ENCODE data around the gene MAMDC4. TPM values are rescaled to one million over a fixed set of nuclear protein-coding genes. Genes with fewer than 3 reads are reported as not detected.
A peak's percentile ranks its signal among the peaks of the same experiment; 100 is the strongest.
"Not testable (repeated sequence)": the region's sequence is repeated elsewhere in the genome, so short reads cannot be mapped to it uniquely, and the experiment has no call there.

MAMDC4 gene
- total RNA-seq, 2 donors from 2014 or later, result 19.1 to 20.1 TPM

DNA sequence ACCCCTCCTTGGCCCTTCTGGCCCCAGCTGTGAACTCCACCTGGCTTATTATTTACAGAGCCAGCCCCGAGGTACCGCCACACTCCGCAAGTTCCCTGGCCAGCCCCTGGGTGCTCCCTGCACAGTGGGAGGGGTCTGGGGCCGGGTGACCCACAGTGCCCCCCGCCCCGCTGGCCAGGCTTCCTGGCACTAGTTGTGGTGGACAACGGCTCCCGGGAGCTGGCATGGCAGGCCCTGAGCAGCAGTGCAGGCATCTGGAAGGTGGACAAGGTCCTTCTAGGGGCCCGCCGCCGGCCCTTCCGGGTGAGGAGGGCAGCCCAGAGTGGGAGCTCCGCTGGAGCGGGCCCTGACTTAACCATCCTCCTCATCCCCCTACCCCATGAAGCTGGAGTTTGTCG, 3.9 kb downstream of the MAMDC4 start:
- intact Hi-C loops (cut with DNase I, micrococcal nuclease), result no loop called here
- DNase-seq (peak; percentile 9 to 23), ATAC-seq (no peak)

DNA sequence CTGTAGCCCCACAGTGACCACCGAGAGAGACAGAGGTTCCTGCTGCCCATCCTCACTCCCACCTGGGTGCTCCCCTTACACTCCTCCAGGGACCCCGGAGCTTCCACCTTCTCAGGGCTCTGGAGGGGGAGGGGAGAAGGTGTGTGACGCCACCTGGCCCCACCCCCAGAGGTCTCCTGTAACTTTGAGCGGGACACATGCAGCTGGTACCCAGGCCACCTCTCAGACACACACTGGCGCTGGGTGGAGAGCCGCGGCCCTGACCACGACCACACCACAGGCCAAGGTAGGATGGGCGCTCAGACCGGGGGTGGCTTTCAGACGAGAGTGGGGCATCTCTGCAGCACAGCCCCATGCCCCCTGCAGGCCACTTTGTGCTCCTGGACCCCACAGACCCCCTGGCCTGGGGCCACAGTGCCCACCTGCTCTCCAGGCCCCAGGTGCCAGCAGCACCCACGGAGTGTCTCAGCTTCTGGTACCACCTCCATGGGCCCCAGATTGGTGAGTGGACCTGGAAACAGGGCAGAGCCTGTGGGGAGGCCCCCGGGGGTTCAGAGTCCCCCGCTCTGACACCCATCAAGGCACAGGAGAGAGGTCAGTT, 4.5 kb downstream of the MAMDC4 start:
- DNase-seq (peak in 1 of 2 donors; percentile 29), ATAC-seq (no peak)
- intact Hi-C loops (cut with DNase I, micrococcal nuclease), result no loop called here

DNA sequence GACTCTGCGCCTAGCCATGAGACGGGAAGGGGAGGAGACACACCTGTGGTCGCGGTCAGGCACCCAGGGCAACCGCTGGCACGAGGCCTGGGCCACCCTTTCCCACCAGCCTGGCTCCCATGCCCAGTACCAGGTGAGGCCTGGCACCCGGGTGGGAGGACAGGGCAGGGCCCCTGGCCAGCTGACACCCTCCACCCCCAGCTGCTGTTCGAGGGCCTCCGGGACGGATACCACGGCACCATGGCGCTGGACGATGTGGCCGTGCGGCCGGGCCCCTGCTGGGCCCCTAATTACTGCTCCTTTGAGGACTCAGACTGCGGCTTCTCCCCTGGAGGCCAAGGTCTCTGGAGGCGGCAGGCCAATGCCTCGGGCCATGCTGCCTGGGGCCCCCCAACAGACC, 5.0 kb downstream of the MAMDC4 start:
- intact Hi-C loops (cut with DNase I, micrococcal nuclease), result no loop called here
- peak in 1 of 2 donors; percentile 14 for DNase-seq
- ATAC-seq, result no peak

DNA sequence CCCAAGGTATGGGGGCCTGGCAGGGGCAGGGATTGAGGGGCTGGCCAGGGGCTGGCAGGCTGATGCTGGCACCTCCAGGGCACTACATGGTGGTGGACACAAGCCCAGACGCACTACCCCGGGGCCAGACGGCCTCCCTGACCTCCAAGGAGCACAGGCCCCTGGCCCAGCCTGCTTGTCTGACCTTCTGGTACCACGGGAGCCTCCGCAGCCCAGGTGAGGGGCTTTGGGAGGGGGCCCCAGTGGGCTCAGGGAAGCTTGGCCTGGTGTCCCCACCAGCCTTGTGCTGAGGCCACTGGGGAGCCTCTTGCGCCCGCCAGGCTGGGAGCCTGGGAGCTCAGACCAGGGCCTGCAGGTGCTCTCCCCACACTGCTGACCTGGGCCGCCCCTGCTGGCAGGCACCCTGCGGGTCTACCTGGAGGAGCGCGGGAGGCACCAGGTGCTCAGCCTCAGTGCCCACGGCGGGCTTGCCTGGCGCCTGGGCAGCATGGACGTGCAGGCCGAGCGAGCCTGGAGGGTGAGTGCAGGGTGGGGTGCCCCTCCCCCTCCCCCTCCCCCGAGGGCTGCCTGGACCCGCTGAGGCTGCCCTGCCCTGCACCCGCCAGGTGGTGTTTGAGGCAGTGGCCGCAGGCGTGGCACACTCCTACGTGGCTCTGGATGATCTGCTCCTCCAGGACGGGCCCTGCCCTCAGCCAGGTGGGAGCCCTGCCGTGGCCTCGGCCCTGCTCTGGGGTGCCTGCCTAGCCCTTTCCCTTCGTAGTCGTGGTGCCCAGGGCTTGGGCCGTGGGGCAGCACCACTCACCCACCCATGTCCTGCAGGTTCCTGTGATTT, 5.7 kb downstream of the MAMDC4 start:
- intact Hi-C loops (cut with DNase I, micrococcal nuclease), result no loop called here
- DNase-seq (peak; percentile 85 to 86), ATAC-seq (peak; percentile 59)

DNA sequence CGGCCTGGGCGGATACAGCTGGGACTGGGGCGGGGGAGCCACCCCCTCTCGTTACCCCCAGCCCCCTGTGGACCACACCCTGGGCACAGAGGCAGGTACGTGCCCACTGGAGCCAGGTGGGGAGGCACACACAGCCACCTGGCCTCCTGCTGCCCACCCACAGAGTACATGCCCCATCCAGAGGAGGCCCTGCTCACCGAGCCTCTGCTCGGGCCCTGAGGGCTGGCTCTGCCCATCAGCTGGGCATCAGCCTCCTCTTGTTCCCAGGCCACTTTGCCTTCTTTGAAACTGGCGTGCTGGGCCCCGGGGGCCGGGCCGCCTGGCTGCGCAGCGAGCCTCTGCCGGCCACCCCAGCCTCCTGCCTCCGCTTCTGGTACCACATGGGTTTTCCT, 6.3 kb downstream of the MAMDC4 start:
- DNase-seq (no peak), ATAC-seq (peak; percentile 3)
- intact Hi-C loops (cut with DNase I, micrococcal nuclease), result no loop called here

DNA sequence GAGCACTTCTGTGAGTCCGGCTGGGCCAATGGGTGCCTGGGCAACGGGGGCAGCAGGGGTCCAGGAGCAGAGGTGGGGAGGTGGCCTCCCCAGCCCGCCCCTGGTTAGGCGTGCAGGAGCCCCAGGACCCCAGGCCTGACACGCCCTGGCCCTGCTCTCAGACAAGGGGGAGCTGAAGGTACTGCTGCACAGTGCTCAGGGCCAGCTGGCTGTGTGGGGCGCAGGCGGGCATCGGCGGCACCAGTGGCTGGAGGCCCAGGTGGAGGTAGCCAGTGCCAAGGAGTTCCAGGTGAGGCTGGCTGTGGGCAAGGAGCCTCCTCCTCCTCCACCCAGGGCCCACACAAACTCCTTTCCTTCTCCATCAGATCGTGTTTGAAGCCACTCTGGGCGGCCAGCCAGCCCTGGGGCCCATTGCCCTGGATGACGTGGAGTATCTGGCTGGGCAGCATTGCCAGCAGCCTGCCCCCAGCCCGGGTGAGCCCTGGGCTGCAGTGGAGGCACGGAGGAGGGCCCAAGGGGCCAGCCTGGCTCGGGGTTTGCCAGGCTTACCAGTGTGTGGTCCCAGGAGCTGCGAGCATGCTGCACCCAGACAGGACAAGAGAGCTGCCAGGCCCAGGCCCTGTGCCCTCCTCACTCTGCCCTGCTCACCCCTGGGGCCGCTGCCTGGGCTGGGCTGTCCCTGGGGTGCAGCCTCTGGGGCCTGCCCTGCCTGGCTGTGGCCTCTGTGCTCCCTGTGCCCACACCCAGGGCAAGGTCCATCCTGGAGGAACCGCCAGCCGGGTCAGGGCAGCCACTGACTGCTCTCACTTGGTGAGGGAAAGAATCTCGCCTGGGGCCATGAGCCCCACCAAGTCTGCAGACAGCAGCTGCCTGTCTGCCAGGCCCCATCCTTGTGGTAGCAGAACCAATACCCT, 7.0 kb downstream of the MAMDC4 start:
- peak; percentile 76 for ATAC-seq
- intact Hi-C loops (cut with DNase I, micrococcal nuclease), result no loop called here
- peak; percentile 89 to 93 for DNase-seq

DNA sequence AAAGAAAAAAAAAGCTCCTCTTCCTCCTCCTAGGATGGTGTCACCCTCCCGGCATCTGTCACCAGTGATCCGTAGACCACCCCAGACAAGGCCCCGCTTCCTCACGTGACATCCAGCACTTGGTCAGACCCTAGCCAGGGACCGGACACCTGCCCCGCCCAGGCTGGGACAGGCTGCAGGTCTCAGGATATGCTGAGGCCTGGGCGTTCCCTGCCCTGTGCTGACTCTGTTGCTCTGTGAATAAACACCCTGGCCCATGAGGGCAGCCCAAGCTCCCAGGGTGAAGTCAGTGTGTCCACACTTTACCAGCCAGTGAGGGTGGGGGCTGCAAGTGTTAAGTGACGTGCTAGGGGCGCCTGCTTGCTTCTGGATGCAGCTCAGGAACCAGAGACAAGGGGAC, 8.4 kb downstream of the MAMDC4 start:
- intact Hi-C loops (cut with DNase I, micrococcal nuclease), result no loop called here
- ATAC-seq (peak; percentile 16), DNase-seq (peak; percentile 48 to 64)

DNA sequence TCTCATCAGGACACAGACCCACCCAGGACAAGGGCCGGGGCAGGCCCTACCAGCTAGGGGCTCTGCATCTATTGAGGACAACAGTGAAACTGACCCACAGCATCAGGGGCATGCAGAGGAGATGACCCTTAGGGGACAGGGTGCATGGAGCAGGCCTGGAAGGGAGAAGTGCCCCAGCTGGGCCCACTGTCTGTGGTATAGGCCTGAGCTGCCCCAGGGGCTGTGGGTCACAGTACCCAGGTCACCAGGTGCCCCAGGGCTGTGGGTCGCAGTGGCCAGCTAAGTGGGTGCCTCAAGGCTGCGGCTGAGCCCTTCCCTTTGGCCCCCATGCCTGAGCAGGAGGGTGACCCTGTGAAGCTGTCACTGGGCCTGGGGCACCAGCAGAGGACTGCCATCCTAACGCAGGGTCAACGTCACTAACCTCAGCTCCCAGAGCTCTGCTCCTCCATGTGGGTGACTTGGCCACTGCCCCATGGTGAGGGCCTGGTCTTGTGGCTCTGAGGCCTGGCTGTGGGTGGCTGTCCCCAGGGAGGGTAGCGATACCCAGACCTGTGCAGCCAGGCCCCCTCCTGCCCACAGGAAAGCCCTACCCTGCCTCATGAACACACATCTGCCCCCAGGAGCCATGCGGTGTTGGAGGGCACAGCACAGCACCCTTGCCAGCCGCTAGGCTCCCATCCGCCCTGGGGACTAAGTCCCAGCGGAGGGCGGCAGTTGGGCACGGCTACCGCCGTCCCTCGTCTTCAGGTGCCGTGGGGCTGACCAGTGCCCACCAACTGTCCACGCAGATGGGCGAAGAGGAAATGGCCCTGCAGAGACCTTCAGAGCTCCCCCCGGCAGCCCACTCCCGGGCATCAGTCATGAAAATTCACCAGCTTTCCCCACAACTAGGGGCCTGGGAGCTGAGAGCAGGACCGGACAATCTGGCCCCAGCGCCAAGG, 9.1 kb downstream of the MAMDC4 start:
- DNase-seq, result peak; percentile 13 to 25
- intact Hi-C loops (cut with DNase I, micrococcal nuclease), result no loop called here
- ATAC-seq, result no peak

DNA sequence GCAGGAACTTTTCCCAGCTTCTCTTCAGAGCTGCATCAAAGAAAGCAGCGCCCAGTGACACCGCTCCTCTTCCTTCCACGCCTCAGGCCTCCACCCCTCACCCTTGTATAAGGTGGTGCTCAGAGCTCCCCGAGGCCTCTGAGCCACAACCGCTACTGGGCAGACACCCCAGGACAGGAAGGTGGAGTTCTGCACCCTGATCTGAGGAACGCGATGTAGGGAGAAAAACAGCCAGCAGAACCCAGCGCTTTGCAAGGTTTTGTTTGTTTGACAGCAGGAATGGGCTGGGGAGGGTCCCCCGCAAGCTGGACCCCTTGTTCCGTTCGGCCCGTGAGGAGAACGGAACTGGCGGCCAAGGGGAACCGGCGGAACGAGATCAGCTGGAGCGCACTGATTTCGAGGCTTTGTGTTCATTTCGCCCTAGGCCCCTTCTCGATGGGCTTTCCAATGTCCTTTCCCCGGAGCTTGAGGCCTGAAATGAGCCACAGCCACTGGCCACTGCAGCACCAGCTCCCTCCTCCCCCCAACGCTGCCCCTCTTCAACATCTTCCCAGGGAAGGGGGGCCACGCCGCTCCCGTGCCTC, 9.8 kb downstream of the MAMDC4 start:
- intact Hi-C loops (cut with DNase I, micrococcal nuclease), result no loop called here
- ATAC-seq, result no peak
- DNase-seq, result peak in 1 of 2 donors; percentile 26

DNA sequence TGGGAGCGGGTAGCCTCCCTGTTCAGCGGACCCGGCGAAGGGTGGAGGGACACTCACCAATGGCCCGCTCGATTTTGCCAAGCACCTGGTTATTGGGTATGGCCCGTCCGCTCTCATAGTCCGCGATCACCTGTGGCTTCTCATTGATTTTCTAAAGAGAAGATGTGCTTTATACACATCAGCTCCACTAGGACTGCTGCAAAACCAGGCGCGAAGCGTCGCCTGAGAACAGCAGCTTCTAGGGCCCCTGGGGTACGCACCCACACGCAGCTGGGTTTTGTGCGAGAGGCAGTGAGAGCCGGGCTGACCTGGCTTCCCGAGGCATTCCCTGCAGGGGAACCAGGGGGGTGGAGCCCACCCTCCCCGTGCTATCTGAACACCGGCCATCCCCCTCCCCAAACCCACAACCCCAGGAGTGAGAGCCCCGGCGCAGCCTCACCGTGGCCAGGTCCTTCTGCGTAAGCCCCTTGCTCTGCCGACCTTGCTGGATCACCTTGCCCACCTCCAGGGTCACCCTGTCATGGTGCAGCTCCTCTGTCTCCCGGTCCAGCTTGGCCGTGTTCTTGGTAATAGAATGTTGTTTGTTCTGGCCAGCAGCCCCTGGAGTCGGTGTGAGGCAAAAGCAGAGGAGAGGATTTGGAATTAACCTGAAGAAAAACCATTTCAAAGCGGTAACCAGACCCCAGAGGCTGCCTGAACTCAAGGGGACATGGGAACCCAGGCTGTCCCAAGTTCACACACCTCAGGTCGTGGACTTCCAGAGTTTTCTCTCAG, 10.9 kb downstream of the MAMDC4 start:
- peak in 1 of 2 donors; percentile 23 for DNase-seq
- intact Hi-C loops (cut with DNase I, micrococcal nuclease), result no loop called here
- no peak for ATAC-seq

DNA sequence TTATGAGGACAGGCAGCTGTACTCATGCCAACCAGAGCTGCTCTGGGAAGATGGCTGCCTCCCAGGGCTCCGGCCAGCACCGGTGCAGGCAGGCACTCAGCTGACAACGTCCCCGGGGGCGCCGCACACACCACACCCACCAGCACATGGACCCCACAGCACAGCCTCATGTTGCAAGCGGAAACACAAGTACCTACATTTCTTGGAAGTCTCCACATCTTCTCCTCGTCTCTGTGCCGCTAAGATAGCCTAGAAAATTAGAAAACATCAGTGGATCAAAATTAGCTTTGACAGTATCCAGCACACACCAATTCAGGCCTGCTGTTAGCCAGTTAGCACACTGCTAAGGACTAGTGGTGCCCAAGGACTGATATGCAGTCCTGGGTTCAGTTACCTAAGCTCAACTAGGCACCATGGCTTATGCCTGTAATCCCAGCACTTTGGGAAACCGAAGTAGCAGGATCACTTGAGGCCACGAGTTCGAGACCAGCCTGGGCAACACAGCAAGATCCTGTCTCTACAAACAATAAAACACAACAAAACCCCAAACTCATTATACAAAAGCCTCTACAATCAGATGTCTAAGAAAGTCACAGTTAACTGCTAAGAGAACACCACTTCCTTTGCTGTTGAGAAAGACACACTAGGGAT, 11.6 kb downstream of the MAMDC4 start:
- no peak for ATAC-seq
- DNase-seq, result peak in 1 of 2 donors; percentile 12
- intact Hi-C loops (cut with DNase I, micrococcal nuclease), result no loop called here

DNA sequence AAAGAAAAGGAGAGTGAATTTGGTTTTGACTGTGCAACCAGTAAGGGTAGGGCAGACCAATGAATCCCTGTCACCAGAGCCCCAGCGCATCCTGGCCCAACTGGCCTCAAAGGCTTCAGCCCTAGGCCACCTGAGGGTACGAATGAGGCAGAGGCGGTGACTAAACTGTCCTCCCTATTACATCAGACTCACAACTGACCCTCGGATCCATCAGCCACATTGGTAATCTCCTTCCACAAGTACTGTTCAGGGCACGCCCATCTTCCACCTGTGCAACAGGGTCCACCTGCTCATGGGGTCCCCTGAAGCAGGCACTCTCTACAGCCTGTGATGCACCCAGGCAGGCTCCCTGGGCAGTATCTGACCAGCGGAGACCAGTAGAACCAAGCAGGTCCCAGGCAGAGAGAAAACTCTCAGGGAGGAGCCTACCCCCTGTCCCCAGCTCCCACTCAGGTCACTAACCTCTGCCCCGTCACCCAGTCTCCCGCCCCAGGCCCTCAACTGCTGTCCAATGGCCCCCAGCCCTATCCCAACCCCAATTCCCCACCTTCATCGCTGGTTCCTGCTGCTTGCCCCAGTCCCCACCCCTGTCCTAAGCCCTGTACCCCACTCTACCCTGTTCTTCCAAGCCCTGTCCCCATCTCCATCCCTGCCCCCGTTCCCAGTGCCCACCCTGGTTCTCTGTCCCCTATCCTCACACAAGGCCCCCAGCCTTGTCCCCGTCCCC, 13.1 kb downstream of the MAMDC4 start:
- intact Hi-C loops (cut with DNase I, micrococcal nuclease), result no loop called here
- DNase-seq (peak; percentile 16 to 26), ATAC-seq (peak; percentile 1)

DNA sequence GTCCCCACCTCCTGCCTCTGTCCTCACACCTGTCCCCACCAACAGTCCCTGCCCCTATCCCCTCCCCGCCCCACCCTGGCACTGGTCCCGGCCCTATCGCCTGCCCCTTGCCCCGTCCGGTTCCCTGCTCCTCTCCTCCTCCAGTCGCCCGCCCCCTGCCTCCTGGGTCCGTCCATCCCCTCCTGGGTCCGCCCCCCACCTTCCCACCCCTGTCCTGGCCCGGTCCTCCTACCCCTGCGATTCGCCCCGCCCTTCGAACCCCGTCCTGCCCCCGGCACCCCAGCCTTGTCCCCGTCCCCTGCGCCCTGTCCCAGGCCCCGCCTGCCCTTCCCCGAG, 13.6 kb downstream of the MAMDC4 start:
- DNase-seq (peak; percentile 59 to 68), ATAC-seq (peak; percentile 55)
- intact Hi-C loops (cut with DNase I, micrococcal nuclease), result no loop called here

DNA sequence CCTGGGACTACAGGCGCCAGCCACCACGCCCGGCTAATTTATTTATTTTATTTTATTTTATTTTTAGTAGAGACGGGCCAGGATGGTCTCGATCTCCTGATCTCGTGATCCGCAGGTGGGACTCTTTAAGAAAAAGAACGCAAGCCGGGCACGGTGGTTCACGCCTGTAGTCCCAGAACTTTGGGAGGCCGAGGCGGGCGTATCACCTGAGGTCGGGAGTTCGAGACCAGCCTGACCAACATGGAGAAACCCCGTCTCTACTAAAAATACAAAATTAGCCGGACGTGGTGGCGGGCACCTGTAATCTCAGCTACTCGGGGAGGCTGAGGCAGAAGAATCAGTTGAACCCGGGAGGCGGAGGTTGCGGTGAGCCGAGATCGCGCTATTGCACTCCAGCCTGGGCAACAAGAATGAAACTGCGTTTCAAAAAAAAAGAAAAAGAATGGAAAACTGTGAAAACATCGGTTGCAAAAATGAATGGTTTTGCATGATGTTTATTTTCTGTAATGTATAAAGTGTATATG, 14.8 kb downstream of the MAMDC4 start:
- peak in 1 of 2 donors; percentile 23 for DNase-seq
- ATAC-seq; intact Hi-C loops (cut with DNase I, micrococcal nuclease): not testable (repeated sequence)

DNA sequence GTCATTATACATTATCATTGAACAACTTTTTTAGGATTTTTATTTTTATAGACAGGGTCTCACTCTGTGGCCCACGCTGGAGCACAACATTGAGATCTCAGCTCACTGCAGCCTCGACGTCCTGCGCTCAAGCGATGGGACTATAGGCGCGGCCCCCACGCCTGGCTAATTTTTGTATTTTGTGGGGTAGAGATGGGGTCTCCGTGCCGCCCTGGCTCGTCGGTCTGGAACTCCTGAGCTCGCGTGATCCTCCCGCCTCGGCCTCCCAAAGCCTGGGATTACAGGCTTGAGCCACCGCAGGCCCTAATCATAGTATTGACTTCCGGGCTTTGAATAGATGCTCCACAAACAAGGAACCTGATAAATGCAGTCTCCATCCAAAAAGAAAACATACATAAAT, 15.3 kb downstream of the MAMDC4 start:
- peak in 1 of 2 donors; percentile 18 for DNase-seq
- intact Hi-C loops (cut with DNase I, micrococcal nuclease), result no loop called here
- no peak for ATAC-seq

DNA sequence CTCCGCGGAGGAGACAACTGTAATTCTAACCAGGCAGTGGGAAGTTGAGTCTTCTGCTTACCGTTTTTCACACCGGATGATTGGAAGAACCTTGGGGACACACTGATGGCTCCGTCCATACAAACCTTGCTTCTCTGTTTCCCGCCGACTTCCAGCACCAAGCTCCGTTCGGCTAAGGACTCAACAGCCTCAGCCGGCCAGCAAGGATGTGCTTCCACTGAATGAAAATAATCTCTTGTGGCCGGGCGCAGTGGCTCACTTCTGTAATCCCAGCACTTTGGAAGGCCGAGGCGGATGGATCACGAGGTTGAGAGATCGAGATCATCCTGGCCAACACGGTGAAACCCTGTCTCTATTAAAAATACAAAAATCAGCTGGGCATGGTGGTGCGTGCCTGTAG, 15.8 kb downstream of the MAMDC4 start:
- intact Hi-C loops (cut with DNase I, micrococcal nuclease), result no loop called here
- ATAC-seq, result no peak
- peak in 1 of 2 donors; percentile 10 for DNase-seq
